ENCODE data around the gene ALDH8A1. TPM values are rescaled to one million over a fixed set of nuclear protein-coding genes. Genes with fewer than 3 reads are reported as not detected.

ALDH8A1 gene
- total and polyA plus RNA-seq, 10 of the 15 experiments (the other 5 are each of a cell fraction or from before 2014, with no cell fraction given) = 0.13 to 1.8 (median 0.62) TPM; not detected in 3

DNA sequence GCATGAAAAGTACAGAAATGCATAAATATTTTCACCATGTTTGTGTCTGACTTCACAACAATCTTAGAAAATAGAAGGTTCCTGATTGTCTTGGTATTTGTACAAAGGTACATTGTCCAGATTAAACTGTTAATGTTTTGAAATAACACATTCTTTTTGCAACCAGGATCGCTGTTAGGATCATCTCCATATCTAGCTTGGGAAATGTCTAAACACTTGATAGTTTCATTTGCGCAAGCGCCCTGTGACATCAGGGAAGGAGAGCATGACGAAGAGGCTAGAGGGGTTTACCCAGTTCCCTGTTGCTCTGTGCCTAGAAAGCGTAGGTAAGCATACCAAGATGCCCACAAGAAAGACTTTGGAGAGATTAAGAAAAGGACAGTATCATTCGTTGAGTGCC lies 19.4 kb downstream of the ALDH8A1 start:
- CTCF ChIA-PET = interaction anchor here (2.8 kb wide), 1 partner anchor 10 kb away, joined by 15 read pairs; no protein-coding TSS in a partner anchor
- RAD21 ChIA-PET (ENCODE audit: unreplicated experiment) = no interaction called here
- FAIRE-seq (no peak), DNase-seq (ENCODE audit: low read depth, low spot score) (no peak), ATAC-seq (no peak)
- no peaks in the 10 kb centered on the region for H3K79me2 ChIP-seq (ENCODE audit: control insufficient read depth, insufficient read depth, low read length)
- WGBS (ENCODE audit: insufficient coverage, insufficient replicate concordance, low lambda C conversion rate, missing lambda C conversion rate) = 48% methylated on average over 6 of the region's 6 CpGs
- TF ChIP-seq HDGF (IDR thresholded peaks at IDR 0.05) (no peak), NFYA (IDR thresholded peaks at IDR 0.05; ENCODE audit: borderline replicate concordance, low read depth, low read length) (no peak), MEF2B (IDR thresholded peaks at IDR 0.05; ENCODE audit: partially characterized antibody, poor library complexity, severe bottlenecking) (no peak), SPI1 (IDR thresholded peaks at IDR 0.05; ENCODE audit: borderline replicate concordance, insufficient read depth, low read depth, low read length) (no peak), NFIC (IDR thresholded peaks at IDR 0.05; ENCODE audit: low read depth, low read length) (no peak)
- TF ChIP-seq, protein P1, sequence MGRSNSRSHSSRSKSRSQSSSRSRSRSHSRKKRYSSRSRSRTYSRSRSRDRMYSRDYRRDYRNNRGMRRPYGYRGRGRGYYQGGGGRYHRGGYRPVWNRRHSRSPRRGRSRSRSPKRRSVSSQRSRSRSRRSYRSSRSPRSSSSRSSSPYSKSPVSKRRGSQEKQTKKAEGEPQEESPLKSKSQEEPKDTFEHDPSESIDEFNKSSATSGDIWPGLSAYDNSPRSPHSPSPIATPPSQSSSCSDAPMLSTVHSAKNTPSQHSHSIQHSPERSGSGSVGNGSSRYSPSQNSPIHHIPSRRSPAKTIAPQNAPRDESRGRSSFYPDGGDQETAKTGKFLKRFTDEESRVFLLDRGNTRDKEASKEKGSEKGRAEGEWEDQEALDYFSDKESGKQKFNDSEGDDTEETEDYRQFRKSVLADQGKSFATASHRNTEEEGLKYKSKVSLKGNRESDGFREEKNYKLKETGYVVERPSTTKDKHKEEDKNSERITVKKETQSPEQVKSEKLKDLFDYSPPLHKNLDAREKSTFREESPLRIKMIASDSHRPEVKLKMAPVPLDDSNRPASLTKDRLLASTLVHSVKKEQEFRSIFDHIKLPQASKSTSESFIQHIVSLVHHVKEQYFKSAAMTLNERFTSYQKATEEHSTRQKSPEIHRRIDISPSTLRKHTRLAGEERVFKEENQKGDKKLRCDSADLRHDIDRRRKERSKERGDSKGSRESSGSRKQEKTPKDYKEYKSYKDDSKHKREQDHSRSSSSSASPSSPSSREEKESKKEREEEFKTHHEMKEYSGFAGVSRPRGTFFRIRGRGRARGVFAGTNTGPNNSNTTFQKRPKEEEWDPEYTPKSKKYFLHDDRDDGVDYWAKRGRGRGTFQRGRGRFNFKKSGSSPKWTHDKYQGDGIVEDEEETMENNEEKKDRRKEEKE (IDR thresholded peaks at IDR 0.05) = no peak
- TF ChIP-seq, protein P2, sequence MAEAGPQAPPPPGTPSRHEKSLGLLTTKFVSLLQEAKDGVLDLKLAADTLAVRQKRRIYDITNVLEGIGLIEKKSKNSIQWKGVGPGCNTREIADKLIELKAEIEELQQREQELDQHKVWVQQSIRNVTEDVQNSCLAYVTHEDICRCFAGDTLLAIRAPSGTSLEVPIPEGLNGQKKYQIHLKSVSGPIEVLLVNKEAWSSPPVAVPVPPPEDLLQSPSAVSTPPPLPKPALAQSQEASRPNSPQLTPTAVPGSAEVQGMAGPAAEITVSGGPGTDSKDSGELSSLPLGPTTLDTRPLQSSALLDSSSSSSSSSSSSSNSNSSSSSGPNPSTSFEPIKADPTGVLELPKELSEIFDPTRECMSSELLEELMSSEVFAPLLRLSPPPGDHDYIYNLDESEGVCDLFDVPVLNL (IDR thresholded peaks at IDR 0.05; ENCODE audit: low read depth, low read length) = no peak
- TF ChIP-seq, protein P3, sequence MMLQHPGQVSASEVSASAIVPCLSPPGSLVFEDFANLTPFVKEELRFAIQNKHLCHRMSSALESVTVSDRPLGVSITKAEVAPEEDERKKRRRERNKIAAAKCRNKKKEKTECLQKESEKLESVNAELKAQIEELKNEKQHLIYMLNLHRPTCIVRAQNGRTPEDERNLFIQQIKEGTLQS (IDR thresholded peaks at IDR 0.05; ENCODE audit: borderline replicate concordance, extremely low read depth, low read depth, low read length) = no peak
- TF ChIP-seq, protein P4, sequence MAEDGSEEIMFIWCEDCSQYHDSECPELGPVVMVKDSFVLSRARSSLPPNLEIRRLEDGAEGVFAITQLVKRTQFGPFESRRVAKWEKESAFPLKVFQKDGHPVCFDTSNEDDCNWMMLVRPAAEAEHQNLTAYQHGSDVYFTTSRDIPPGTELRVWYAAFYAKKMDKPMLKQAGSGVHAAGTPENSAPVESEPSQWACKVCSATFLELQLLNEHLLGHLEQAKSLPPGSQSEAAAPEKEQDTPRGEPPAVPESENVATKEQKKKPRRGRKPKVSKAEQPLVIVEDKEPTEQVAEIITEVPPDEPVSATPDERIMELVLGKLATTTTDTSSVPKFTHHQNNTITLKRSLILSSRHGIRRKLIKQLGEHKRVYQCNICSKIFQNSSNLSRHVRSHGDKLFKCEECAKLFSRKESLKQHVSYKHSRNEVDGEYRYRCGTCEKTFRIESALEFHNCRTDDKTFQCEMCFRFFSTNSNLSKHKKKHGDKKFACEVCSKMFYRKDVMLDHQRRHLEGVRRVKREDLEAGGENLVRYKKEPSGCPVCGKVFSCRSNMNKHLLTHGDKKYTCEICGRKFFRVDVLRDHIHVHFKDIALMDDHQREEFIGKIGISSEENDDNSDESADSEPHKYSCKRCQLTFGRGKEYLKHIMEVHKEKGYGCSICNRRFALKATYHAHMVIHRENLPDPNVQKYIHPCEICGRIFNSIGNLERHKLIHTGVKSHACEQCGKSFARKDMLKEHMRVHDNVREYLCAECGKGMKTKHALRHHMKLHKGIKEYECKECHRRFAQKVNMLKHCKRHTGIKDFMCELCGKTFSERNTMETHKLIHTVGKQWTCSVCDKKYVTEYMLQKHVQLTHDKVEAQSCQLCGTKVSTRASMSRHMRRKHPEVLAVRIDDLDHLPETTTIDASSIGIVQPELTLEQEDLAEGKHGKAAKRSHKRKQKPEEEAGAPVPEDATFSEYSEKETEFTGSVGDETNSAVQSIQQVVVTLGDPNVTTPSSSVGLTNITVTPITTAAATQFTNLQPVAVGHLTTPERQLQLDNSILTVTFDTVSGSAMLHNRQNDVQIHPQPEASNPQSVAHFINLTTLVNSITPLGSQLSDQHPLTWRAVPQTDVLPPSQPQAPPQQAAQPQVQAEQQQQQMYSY (CRISPR knock-in tag; IDR thresholded peaks at IDR 0.05) = no peak
- TF ChIP-seq, protein P5, sequence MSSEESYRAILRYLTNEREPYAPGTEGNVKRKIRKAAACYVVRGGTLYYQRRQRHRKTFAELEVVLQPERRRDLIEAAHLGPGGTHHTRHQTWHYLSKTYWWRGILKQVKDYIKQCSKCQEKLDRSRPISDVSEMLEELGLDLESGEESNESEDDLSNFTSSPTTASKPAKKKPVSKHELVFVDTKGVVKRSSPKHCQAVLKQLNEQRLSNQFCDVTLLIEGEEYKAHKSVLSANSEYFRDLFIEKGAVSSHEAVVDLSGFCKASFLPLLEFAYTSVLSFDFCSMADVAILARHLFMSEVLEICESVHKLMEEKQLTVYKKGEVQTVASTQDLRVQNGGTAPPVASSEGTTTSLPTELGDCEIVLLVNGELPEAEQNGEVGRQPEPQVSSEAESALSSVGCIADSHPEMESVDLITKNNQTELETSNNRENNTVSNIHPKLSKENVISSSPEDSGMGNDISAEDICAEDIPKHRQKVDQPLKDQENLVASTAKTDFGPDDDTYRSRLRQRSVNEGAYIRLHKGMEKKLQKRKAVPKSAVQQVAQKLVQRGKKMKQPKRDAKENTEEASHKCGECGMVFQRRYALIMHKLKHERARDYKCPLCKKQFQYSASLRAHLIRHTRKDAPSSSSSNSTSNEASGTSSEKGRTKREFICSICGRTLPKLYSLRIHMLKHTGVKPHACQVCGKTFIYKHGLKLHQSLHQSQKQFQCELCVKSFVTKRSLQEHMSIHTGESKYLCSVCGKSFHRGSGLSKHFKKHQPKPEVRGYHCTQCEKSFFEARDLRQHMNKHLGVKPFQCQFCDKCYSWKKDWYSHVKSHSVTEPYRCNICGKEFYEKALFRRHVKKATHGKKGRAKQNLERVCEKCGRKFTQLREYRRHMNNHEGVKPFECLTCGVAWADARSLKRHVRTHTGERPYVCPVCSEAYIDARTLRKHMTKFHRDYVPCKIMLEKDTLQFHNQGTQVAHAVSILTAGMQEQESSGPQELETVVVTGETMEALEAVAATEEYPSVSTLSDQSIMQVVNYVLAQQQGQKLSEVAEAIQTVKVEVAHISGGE (CRISPR knock-in tag; IDR thresholded peaks at IDR 0.05) = no peak
- no peak overlapping the region for H3K9ac ChIP-seq (ENCODE audit: control insufficient read depth, insufficient read depth, low read length)
- SMC1A ChIA-PET (ENCODE audit: uncharacterized antibody, unreplicated experiment) = interaction anchor here (1.8 kb wide), 1 partner anchor 10 kb away, joined by 5 read pairs; no protein-coding TSS in a partner anchor
- H3K27me3 ChIP-seq (replicated peaks in 1 of 2; ENCODE audit: control insufficient read depth in 2 of 2, insufficient read depth in 2 of 2, low read length in 1 of 2) = no peaks in the 10 kb centered on the region
- H3K9me3 ChIP-seq (replicated peaks; ENCODE audit: control insufficient read depth, insufficient read depth, low read length) = no peaks in the 10 kb centered on the region
- H3K27ac ChIP-seq (ENCODE audit: control insufficient read depth, insufficient read depth) = no peak overlapping the region
- H2AFZ ChIP-seq (ENCODE audit: control insufficient read depth, low read depth, low read length) = no peak overlapping the region
- intact Hi-C loops (cut with micrococcal nuclease; ENCODE audit: unreplicated experiment) = no loop called here
- H3K4me1 ChIP-seq (ENCODE audit: control insufficient read depth, insufficient read depth, low read length) = no peaks in the 10 kb centered on the region
- in situ Hi-C loops (cut with MboI) = no loop called here
- no peaks in the 10 kb centered on the region for H4K20me1 ChIP-seq (ENCODE audit: control insufficient read depth, insufficient read depth)
- no peak overlapping the region for H3K4me2 ChIP-seq (ENCODE audit: control insufficient read depth, insufficient read depth)
- no peaks in the 10 kb centered on the region for H3K36me3 ChIP-seq (ENCODE audit: control insufficient read depth in 2 of 2, insufficient read depth in 2 of 2, low read length in 1 of 2)
- BruUV-seq (replicated peaks) = no TSS peak
- no peak overlapping the region for H3K4me3 ChIP-seq
- POLR2A ChIA-PET = no interaction called here
